Natural killer cell treated with Interleukin-12 subunit alpha and Interleukin-12 subunit beta and Interleukin-15 and Interleukin-18, amount 100 ng/mL, for 72 hours (primary cell): ENCODE results near the gene HMHB1. TPM values are rescaled to one million over a fixed set of nuclear protein-coding genes. Genes with fewer than 3 reads are reported as not detected.
A peak's percentile ranks its signal among the peaks of the same experiment; 100 is the strongest.

Source experiments
- ATAC-seq, 2 donors: fragments of 150-1000 bp; cut with Tn5 transposase in 1 of 2; sonication (Bioruptor Pico), chemical (Tn5 transposase) in 1 of 2; 2 replicates each; pipeline ENCODE4 v1.10.0; 2021
- DNase-seq: peaks from one replicate; pipeline ENCODE4 v3.0.0; 2022; ENCODE audit warnings: low spot score
- H3K27ac Mint-ChIP-seq, 2 donors: 1 replicate in 1 of 2; 2 replicates in 1 of 2; pipeline ENCODE4 v1.8.0; 2022; ENCODE audit warnings: mixed read lengths in 2 of 2, mild to moderate bottlenecking in 1 of 2, moderate library complexity in 1 of 2
- H3K27me3 Mint-ChIP-seq, 2 donors: 1 replicate in 1 of 2; 2 replicates in 1 of 2; pipeline ENCODE4 v1.8.0; 2022; ENCODE audit warnings: mixed read lengths in 2 of 2
- H3K36me3 Mint-ChIP-seq: one replicate; pipeline ENCODE4 v1.8.0; 2022; ENCODE audit warnings: mixed read lengths
- H3K4me1 Mint-ChIP-seq, 2 donors: 1 replicate in 1 of 2; 2 replicates in 1 of 2; pipeline ENCODE4 v1.8.0; 2022; ENCODE audit warnings: low read depth in 2 of 2, mixed read lengths in 2 of 2, mild to moderate bottlenecking in 1 of 2
- H3K4me3 Mint-ChIP-seq: one replicate; pipeline ENCODE4 v1.8.0; 2022; ENCODE audit warnings: mixed read lengths
- H3K9me3 Mint-ChIP-seq: 2 replicates; pipeline ENCODE4 v1.8.0; 2022; ENCODE audit warnings: mixed read lengths
- total RNA-seq, 2 donors: library from RNA; stranded (reverse); gene quantifications; one replicate each; pipeline ENCODE4 v1.2.3, GENCODE V29; 2022

Gene HMHB1
- 1 to 10 TPM in 1 of 2 donors, not detected in 1; 1.5 TPM for total RNA-seq

- peaks cover 3% of the 10 kb centered on the region for H3K36me3 Mint-ChIP-seq
- H3K4me1 Mint-ChIP-seq, result peaks cover 18 to 19% of the 10 kb centered on the region in 2 donors
- peak; percentile 70 for DNase-seq
- peak; percentile 81 to 85 for ATAC-seq
- H3K9me3 Mint-ChIP-seq, result no peaks in the 10 kb centered on the region
- H3K27me3 Mint-ChIP-seq, result peaks cover 0 to 8% of the 10 kb centered on the region in 2 donors
- peak within 1 kb of the TSS; percentile 60 to 81 for H3K27ac Mint-ChIP-seq
- H3K4me3 Mint-ChIP-seq, result peak within 1 kb of the TSS; percentile 83
Observed at GRCh38 chr5:143812085-143812705, at the start of gene HMHB1. TSS of gene HMHB1 (plus strand) at chr5:143812161.

GRCh38 chr5:143762636-143763220 is 49.2 kb upstream of the HMHB1 start:
- Mint-ChIP-seq H3K9me3 (peaks cover 4% of the 10 kb centered on the region), H3K4me1 (peaks cover 11 to 14% of the 10 kb centered on the region in 2 donors), H3K27me3 (peaks cover 0 to 13% of the 10 kb centered on the region in 2 donors), H3K27ac (no peak overlapping the region), H3K4me3 (no peak overlapping the region), H3K36me3 (peaks cover 11% of the 10 kb centered on the region)
- DNase-seq, result no peak
- ATAC-seq, result no peak

GRCh38 chr5:143767162-143767561 is 44.8 kb upstream of the HMHB1 start:
- Mint-ChIP-seq H3K36me3 (peaks cover 4% of the 10 kb centered on the region), H3K4me1 (no peaks in the 10 kb centered on the region), H3K27me3 (peaks cover 12 to 21% of the 10 kb centered on the region in 2 donors), H3K4me3 (no peak overlapping the region), H3K27ac (peak overlapping the region in 1 of 2 donors; percentile 46), H3K9me3 (no peaks in the 10 kb centered on the region)
- ATAC-seq (no peak), DNase-seq (no peak)

DNA sequence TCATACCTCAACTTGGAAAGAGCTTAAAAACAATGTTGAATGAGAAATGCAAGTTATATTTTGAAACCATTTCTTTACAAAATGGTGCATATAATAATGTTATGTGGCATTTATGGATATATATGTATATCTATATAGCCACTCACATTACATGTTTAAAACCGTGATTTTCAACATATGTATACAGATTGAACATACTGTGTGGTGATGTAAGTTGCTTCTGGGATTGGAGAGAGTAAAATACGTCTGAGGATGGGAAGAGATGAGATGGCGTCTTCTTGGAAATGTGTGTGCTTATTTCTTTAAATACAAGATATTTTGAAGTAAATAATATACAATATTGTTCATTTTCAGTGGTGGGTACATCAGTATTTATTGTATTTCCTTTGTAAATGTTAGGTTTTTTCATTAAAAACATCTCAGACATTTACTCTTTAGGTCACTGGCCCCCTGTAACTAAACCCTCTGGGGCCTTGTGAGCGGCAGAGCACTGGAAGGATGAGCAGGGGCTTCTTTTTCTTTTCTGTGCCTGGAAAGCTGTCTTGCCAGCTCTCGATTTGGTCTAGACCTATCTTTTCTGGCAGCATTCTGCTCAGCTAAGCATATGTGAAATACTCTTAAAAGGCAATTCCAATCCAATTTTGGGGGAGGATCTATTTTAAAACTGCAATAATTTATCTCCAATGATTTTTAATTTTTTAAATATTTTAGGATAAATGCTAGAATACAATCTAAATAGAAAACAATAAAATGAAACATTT is 42.8 kb upstream of the HMHB1 start:
- H3K36me3 Mint-ChIP-seq, result no peaks in the 10 kb centered on the region
- DNase-seq (no peak), ATAC-seq (no peak)
- H3K4me3 Mint-ChIP-seq, result no peak overlapping the region
- no peaks in the 10 kb centered on the region for H3K4me1 Mint-ChIP-seq
- peaks cover 7 to 21% of the 10 kb centered on the region in 2 donors for H3K27me3 Mint-ChIP-seq
- no peaks in the 10 kb centered on the region for H3K9me3 Mint-ChIP-seq
- no peak overlapping the region for H3K27ac Mint-ChIP-seq

DNA sequence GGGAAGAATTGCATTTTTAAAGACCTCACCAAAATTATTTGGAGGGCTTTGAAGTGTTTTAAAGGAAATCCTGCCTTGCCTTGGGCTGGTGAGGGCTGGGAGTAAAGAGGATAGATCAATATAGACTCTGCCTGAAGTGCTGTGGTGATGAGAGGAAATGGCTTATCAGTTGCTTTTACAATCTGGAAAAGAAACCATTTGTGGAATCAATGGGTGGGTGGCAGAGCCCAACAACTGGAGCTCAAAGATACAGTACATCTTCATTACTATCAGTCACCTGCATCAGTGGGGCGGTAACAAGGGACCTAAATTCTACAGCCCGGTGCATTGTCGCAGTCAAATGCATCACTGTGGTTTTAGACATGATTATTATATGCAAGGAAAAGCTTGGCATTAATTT is 41.5 kb upstream of the HMHB1 start:
- Mint-ChIP-seq H3K27me3 (peaks cover 7 to 21% of the 10 kb centered on the region in 2 donors), H3K36me3 (no peaks in the 10 kb centered on the region), H3K4me1 (peaks cover 2 to 3% of the 10 kb centered on the region in 2 donors), H3K27ac (no peak overlapping the region), H3K4me3 (no peak overlapping the region), H3K9me3 (no peaks in the 10 kb centered on the region)
- ATAC-seq (no peak), DNase-seq (no peak)

DNA sequence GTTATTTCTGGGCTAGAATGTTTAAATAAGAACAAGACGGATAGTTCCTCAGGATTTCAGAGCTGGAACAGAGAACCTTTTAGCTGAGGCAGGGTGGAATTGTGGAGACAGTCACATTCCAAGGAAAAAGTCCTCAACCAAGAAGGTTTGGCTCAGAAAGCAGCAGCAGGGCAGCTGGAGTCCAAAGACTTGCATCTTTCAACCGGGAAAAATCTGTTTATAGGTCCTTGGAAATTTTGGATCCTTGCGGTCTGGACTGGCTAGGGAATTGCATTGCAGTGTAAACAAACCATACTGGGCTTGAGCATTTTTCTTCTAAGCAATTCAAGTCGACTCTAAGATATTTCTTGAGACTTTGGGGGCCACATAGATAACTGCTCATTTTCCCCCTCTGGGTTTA is 40.8 kb upstream of the HMHB1 start:
- DNase-seq (no peak), ATAC-seq (no peak)
- Mint-ChIP-seq H3K9me3 (no peaks in the 10 kb centered on the region), H3K4me3 (no peak overlapping the region), H3K27ac (no peak overlapping the region), H3K27me3 (peaks cover 6 to 21% of the 10 kb centered on the region in 2 donors), H3K36me3 (no peaks in the 10 kb centered on the region), H3K4me1 (peaks cover 3 to 5% of the 10 kb centered on the region in 2 donors)

- H3K27ac Mint-ChIP-seq, result no peak overlapping the region
- H3K4me3 Mint-ChIP-seq, result no peak overlapping the region
- H3K4me1 Mint-ChIP-seq, result peaks cover 3 to 5% of the 10 kb centered on the region in 2 donors
- H3K36me3 Mint-ChIP-seq, result no peaks in the 10 kb centered on the region
- DNase-seq (no peak), ATAC-seq (no peak)
- no peaks in the 10 kb centered on the region for H3K9me3 Mint-ChIP-seq
- H3K27me3 Mint-ChIP-seq, result peaks cover 4 to 21% of the 10 kb centered on the region in 2 donors
Observed at GRCh38 chr5:143771602-143772001, 40.4 kb upstream of the HMHB1 start.

- Mint-ChIP-seq H3K36me3 (no peaks in the 10 kb centered on the region), H3K27me3 (peaks cover 2 to 21% of the 10 kb centered on the region in 2 donors), H3K4me3 (no peak overlapping the region), H3K4me1 (peaks cover 3 to 5% of the 10 kb centered on the region in 2 donors), H3K27ac (no peak overlapping the region), H3K9me3 (no peaks in the 10 kb centered on the region)
- ATAC-seq (no peak), DNase-seq (no peak)
Observed at GRCh38 chr5:143772621-143773020, 39.3 kb upstream of the HMHB1 start.

GRCh38 chr5:143775258-143775657 is 36.7 kb upstream of the HMHB1 start:
- Mint-ChIP-seq H3K4me1 (peaks cover 3 to 5% of the 10 kb centered on the region in 2 donors), H3K27ac (peak overlapping the region in 1 of 2 donors; percentile 36), H3K27me3 (peaks cover 0 to 10% of the 10 kb centered on the region in 2 donors), H3K9me3 (peaks cover 4% of the 10 kb centered on the region), H3K36me3 (no peaks in the 10 kb centered on the region), H3K4me3 (no peak overlapping the region)
- ATAC-seq, result peak in 1 of 2 donors; percentile 71
- DNase-seq, result no peak

DNA sequence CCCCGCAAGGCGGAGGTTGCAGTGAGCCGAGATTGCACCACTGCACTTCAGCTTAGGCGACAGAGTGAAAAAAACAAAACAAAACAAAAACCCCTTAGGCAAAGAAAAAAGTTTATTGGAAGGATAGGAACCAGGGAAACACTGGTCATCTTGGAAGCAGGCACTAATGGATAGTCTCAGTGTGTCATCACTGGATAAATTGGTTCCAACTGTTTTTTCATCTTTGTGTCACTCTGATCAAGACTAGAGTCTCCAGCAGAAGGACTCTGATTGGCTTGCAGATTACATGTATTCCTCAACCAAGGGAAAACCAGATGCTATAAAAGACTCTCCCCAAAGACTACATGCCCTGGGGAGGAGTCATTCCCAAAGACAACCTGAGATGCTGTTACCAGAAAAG is 35.0 kb upstream of the HMHB1 start:
- ATAC-seq, result no peak
- Mint-ChIP-seq H3K36me3 (no peaks in the 10 kb centered on the region), H3K9me3 (peaks cover 4% of the 10 kb centered on the region), H3K27ac (no peak overlapping the region), H3K27me3 (no peaks in the 10 kb centered on the region), H3K4me1 (peaks cover 7 to 10% of the 10 kb centered on the region in 2 donors), H3K4me3 (no peak overlapping the region)
- no peak for DNase-seq

DNA sequence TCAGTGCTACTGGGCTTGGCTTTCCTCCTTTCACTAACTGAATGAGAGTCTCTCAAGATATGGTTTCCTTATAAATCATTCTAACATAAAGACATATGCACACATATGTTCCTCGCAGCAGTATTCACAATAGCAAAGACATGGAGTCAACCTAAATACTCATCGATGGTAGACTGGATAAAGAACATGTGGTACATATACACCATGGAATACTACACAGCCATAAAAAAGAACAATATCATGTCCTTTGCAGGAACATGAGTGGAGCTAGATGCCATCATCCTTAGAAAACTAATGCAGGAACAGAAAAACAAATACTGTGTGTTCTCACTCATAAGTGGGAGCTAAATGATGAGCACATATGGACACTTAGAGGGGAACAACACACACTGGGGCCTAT is 32.5 kb upstream of the HMHB1 start:
- Mint-ChIP-seq H3K27me3 (no peaks in the 10 kb centered on the region), H3K36me3 (no peaks in the 10 kb centered on the region), H3K27ac (no peak overlapping the region), H3K9me3 (peaks cover 4% of the 10 kb centered on the region), H3K4me1 (peaks cover 7 to 12% of the 10 kb centered on the region in 2 donors), H3K4me3 (no peak overlapping the region)
- DNase-seq (no peak), ATAC-seq (no peak)

DNA sequence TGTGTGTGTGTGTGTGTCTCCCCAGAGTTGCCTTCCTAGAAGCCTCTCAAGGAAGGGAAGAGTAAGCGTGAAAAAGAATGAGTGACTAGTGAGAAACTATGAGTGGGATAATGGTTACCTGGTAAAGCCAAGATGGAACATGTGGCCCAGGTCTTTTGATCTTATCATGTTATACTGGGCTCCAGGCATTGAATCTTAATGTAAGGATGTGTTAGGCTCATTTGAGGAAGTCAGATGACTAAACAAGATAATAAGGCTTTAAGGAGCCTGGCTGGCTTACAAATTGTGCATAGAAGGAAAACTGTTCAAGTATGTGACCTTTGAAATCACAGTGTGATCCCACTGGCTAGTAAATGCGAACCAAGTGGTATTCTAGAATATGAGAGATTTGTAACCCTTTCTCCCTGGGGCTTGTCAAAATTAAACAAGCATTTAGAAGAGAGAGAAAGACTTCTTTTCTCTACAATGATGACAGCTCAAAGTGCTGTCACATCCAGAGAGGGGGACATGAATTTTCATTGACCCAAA is 29.9 kb upstream of the HMHB1 start:
- H3K27ac Mint-ChIP-seq, result no peak overlapping the region
- H3K4me1 Mint-ChIP-seq, result peaks cover 4 to 7% of the 10 kb centered on the region in 2 donors
- H3K36me3 Mint-ChIP-seq, result peaks cover 6% of the 10 kb centered on the region
- peaks cover 4% of the 10 kb centered on the region for H3K9me3 Mint-ChIP-seq
- H3K27me3 Mint-ChIP-seq, result no peaks in the 10 kb centered on the region
- no peak overlapping the region for H3K4me3 Mint-ChIP-seq
- ATAC-seq (no peak), DNase-seq (no peak)

DNA sequence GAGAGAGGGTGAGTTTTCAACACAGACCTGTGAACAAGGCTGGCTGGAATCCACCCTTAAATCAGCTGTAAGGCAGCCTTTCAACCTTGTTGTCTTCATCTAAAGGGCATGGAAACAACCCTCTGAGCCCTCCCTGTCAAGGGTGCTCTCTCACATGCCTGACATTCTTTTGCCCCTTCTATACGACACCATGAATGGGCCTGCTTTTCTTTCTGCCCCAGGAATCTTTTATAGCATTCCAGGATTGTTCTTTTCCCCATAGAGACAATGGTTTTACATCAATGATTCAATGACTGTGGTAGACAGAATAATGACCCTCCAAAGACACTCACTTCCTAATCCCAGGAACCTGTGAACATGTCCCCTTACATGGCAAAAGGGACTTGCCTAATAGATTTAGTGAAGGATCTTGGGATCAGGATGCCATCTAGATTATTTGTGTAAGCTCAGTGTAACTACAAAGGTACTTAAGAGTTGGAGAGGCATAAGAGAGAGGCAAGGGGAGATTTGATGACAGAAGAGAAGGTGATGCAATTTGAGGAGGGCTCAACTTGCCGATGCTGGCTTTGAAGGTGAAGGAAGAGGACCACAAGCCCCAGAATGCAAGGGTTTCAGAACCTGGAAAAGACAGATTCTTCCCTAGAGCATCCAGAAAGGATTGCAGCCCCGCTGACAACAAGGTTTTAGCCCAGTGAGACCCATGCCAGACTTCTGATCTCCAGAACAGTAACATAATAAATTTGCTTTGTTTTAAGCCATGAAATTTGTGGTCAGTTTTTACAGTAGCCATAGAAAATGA is 29.2 kb upstream of the HMHB1 start:
- peaks cover 4% of the 10 kb centered on the region for H3K9me3 Mint-ChIP-seq
- H3K4me1 Mint-ChIP-seq, result peaks cover 4 to 7% of the 10 kb centered on the region in 2 donors
- no peak for DNase-seq
- peaks cover 6% of the 10 kb centered on the region for H3K36me3 Mint-ChIP-seq
- no peak overlapping the region for H3K4me3 Mint-ChIP-seq
- no peak for ATAC-seq
- no peak overlapping the region for H3K27ac Mint-ChIP-seq
- no peaks in the 10 kb centered on the region for H3K27me3 Mint-ChIP-seq
